Measurements from ENCODE around the gene AHCYL2.

Gene AHCYL2

GRCh38 chr7:129224251-129225205 is at the start of gene AHCYL2:
AHCYL2 (plus strand) TSS chr7:129225030.
- peak; percentile 98 for DNase-seq

DNA sequence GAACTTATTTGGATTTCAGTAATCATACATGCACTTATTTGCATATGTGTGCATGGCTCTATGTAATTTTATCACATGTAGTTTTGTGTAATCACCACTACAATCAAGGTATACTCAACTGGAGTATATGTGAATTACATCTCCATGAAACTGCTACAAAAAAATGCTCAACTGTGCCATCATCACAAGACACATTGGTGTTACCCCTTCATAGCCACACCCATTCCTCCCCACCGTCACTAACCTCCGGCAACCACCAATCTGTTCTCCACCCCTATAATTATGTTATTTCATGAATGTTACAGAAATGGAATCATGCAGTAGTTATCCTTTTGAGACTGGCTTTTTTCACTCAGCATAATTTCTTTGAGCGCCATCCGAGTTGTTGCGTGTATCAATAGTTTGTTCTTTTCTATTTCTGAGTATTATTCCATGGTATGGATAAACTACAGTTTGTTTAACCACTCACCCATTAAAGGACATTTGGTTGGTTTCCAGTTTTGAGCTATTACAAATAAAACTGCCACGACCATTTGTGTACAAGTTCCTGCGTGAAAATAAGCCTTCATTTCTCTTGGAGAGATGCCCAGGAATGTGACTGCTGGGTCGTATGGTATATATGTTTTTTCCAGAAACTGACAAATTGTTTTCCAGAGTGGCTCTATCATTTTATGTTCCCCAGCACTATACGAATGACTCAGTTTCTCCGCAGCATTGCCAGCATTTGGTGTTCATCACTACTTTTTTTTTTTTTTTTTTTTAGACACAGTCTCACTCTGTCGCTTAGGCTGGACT is 47.7 kb upstream of the AHCYL2 start:
- no peak for DNase-seq

DNA sequence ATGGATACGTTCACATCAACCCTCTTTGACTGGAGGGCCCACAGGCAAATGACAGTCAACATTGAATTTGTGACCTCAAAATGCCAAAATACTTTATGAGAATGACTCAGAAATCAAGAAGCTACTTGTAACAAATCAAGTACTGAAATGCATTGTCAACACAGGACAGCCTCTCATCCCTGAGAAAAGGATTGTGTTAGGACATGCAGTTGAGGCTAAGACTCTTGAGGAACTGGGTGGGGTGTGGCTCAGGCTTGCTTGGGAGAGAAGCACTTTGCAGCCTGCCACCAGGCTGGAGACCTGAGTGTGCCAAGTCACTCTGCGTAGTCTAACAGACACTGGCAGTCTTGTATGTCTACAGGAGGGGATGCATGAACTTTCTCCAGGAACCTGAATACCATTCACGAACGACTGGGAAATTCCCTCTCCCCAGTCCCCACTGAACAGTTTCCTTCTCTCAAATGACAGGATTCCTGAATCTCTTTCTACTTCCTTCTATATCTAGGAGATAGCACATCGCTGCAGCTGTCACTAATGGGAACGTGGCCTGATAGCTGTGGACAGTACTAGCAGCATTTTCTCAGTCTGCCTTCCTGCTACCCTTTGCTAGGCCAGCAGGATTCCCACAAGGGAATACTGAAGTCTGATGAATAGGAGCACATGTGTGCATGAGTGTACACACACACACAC is 39.7 kb upstream of the AHCYL2 start:
- DNase-seq: no peak

- no peak for DNase-seq
These were observed 38.0 kb upstream of the AHCYL2 start for GRCh38 chr7:129186749-129187260.

- DNase-seq: no peak
These were observed 37.0 kb upstream of the AHCYL2 start for GRCh38 chr7:129187681-129188371.

DNA sequence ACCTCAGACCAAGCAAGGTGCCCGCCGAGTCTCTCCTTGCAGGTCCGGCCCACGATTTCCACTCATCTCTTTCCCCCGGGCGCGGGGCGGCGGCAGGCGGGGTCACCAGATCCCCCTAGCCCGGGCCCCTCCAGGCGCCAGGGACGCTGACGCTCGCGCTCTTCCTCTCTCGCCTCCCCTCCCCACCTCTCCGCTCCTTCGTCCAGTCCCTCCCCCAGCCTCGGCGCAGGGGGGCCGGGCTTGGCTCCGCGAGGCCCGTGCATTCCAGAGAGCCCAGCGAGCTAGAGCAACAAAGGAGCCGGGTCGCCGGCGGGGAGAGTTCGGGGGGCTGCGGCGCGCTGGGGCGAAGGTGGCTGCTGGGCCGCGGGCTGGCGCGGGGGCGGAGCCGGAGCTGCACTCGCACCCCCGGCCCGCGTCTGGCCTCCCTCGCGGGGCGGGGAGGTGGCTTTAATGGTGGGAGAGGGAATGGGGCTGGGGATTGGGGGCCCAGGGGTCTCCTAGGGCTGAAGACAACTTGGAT is 36.4 kb upstream of the AHCYL2 start, which contains the start of gene SMO:
Gene SMO (plus strand): TSS at position 262 of the 520 bp plus-strand sequence. CDS start 519 bp downstream, outside the sequence.
- DNase-seq: no peak

DNA sequence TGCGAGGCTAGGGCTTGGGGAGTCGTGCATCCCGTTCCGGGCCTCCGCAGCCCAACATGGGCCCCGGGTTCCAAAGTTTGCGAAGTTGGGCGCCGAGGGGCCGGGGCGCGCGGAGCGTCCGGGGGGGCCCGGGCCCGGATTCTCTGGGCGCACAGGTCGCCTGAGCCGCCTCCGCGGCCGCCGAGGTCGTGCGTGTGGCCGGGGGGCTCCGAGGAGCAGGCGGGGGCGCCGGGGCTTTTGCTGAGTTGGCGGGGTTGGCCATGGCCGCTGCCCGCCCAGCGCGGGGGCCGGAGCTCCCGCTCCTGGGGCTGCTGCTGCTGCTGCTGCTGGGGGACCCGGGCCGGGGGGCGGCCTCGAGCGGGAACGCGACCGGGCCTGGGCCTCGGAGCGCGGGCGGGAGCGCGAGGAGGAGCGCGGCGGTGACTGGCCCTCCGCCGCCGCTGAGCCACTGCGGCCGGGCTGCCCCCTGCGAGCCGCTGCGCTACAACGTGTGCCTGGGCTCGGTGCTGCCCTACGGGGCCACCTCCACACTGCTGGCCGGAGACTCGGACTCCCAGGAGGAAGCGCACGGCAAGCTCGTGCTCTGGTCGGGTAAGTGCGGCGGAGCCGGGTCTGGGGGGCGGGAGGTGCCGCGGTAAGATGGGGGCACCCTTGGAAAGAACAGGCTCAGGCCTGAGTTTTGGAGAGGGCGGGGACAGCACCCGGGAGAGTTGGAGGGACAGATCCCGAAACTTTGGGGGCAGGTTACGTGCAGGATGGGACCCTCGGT is 35.8 kb upstream of the AHCYL2 start:
- no peak for DNase-seq

- DNase-seq: no peak
These were observed 35.0 kb upstream of the AHCYL2 start for GRCh38 chr7:129189661-129190310.

- no peak for DNase-seq
These were observed 33.6 kb upstream of the AHCYL2 start for GRCh38 chr7:129191272-129191671.

DNA sequence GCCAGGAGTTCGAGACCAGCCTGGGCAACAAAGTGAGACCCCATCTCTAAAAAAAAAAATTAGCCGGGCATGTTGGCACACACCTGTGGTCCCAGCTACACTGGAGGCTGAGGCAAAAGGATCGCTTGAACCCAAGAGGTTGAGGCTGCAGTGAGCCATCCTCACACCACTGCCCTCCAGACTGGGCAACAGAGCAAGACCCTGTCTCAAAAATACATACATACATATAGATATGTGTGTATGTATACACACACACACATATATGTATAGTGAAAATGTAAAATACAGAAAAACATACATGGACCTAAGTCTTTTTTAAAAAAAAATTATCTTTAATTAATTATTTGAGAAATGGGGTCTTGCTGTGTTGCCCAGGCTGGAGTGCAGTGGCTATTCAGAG is 30.9 kb upstream of the AHCYL2 start:
- DNase-seq: no peak

DNA sequence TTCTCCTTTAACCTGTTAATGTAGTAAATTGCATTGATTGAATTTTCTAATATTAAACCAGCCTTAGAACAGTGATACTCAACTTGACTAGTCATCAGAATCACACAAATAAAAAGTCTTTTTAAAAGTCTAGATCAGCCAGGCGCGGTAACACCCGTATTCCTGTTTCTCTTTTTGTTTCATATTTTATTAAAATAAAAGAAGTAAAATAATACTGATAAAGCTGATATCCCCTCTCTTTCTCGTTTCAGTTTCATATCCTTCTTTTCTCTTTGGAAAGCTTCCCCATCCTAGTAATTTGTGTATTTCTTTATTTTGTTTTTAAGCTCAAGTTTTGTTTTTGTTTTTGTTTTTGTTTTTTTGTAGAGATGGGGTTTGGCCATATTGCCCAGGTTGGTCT is 27.1 kb upstream of the AHCYL2 start:
- no peak for DNase-seq

GRCh38 chr7:129199406-129199805 is 25.4 kb upstream of the AHCYL2 start:
- DNase-seq: no peak

- DNase-seq: no peak
These were observed 22.6 kb upstream of the AHCYL2 start for GRCh38 chr7:129202058-129202777.

DNA sequence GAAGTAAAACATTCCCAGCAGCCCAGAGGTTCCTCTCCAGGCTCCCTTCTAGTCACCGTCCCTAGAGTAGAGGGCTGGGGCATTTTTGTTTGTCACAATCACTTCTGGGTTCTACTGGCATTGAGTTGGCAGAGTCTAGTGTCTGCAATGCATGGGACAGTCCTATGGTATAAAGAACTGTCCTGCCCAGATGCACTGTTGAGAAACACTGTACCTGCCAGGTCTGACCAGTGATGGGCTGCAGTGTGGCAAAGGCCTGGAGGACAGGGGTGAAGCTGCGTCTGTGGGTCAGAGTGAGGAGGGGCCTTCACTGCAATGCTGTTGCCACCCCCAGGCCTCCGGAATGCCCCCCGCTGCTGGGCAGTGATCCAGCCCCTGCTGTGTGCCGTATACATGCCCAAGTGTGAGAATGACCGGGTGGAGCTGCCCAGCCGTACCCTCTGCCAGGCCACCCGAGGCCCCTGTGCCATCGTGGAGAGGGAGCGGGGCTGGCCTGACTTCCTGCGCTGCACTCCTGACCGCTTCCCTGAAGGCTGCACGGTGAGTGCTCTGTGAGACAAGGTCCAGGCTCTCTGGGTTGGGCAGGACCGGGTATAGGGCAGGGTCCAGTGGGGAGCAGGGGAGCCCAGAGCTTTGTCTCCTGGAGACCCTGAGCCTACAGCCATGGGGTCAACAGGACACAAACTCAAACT is 21.6 kb upstream of the AHCYL2 start:
- no peak for DNase-seq

DNA sequence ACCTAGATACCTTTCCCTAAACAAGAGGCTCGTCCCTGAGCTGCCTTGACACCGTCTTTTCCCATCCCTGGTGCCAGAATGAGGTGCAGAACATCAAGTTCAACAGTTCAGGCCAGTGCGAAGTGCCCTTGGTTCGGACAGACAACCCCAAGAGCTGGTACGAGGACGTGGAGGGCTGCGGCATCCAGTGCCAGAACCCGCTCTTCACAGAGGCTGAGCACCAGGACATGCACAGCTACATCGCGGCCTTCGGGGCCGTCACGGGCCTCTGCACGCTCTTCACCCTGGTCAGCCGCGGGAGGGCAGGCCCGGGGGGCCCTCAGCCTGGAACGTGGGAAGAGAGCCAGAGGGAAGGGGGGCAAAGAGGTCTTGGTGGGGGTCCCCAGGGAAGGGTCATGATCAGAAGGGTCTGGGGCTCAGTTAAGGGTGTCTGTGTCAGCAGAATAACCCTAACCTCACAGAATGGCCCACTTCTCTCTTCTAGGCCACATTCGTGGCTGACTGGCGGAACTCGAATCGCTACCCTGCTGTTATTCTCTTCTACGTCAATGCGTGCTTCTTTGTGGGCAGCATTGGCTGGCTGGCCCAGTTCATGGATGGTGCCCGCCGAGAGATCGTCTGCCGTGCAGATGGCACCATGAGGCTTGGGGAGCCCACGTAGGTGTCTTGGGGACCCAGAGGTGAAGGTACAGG is 19.6 kb upstream of the AHCYL2 start:
- DNase-seq: no peak

DNA sequence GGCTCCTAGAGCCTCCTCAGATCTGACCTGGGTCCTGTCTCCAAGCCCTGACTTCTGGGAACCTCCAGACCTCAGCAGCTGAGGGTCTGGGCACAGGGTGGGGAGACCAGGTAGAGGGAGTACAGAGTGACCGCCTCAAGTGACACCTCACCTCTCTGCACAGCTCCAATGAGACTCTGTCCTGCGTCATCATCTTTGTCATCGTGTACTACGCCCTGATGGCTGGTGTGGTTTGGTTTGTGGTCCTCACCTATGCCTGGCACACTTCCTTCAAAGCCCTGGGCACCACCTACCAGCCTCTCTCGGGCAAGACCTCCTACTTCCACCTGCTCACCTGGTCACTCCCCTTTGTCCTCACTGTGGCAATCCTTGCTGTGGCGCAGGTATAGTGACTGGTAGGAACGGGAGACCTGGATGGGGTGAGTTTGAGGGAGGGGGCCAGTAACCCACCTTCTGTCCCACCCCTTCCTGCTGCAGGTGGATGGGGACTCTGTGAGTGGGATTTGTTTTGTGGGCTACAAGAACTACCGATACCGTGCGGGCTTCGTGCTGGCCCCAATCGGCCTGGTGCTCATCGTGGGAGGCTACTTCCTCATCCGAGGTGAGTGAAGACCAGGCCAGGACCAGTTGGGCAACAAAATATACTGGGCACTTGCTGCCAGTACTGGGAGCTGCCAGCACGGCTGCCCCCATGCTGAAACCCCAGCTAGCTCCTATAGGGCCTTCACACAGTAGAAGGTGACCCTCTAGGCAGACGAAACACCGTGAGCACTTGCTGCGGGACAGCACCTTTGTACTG is 18.6 kb upstream of the AHCYL2 start:
- DNase-seq: no peak

DNA sequence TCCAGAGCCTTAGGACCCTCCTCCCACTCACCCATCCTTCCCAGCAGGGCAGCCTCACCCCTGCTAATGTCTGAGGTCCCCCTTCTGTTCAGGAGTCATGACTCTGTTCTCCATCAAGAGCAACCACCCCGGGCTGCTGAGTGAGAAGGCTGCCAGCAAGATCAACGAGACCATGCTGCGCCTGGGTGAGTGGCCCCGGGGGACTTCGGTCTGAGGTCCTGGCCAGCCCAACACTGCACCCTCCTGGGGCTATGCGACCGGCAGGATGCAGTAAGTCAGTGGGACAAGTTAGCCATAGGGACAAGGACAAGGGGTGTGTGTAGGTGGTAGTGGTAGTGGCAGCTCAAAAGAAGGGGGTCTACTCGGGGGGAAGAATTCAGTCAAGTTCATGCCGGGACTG is 16.2 kb upstream of the AHCYL2 start:
- no peak for DNase-seq
